Measurements from ENCODE around the gene LCN6.
A peak's percentile ranks its signal among the peaks of the same experiment; 100 is the strongest.

The LCN6 gene

DNA sequence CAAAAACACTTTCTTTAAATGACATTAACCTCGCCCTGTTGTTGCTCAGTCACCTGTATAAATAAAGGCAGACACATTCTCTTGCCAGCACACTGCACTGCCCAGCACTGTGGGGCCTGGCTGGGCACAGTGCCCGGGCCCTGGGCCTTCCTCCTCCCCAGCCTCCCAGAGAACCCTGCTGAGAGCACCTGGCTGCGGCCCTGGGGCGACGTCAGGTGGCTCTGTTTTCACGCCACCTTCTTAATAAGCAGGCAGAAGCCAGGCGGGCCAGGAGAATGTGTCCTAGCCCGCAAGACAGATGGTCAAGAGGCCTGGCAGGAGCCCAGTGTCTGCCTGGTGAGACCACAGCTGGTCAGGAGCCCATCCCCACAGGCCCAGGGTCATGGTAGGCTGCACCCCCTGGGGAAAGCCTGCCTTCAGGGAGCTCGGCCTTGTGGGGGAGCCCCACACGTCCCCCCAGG is 52.9 kb downstream of the LCN6 start:
- in situ Hi-C loops (cut with MboI; ENCODE audit: low pct_unique_long_range_greater_than_20kb, low sequenced_read_pairs, unreplicated experiment): no loop called here

DNA sequence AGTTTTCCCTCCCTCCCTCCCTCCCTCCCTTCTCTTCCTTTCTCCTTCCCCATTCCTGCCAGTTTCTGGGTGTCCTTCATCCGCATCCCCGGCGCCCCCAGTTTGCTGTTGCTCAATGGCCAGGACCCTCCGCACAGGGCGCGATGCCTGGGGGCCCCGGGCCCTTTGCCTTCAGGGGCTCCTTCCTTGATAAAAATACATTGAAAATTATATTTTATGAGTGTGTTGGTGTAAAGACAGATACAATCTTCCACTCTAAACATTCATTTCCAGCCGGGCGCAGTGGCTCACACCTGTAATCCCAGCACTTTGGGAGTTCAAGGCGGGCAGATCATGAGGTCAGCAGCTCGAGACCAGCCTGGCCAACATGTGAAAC is 53.5 kb downstream of the LCN6 start:
- no peak for DNase-seq (ENCODE audit: low spot score)
- TF ChIP-seq, protein P1, sequence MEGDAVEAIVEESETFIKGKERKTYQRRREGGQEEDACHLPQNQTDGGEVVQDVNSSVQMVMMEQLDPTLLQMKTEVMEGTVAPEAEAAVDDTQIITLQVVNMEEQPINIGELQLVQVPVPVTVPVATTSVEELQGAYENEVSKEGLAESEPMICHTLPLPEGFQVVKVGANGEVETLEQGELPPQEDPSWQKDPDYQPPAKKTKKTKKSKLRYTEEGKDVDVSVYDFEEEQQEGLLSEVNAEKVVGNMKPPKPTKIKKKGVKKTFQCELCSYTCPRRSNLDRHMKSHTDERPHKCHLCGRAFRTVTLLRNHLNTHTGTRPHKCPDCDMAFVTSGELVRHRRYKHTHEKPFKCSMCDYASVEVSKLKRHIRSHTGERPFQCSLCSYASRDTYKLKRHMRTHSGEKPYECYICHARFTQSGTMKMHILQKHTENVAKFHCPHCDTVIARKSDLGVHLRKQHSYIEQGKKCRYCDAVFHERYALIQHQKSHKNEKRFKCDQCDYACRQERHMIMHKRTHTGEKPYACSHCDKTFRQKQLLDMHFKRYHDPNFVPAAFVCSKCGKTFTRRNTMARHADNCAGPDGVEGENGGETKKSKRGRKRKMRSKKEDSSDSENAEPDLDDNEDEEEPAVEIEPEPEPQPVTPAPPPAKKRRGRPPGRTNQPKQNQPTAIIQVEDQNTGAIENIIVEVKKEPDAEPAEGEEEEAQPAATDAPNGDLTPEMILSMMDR (IDR thresholded peaks at IDR 0.05; ENCODE audit: extremely low read depth, insufficient read depth, missing control alignments): no peak
- in situ Hi-C loops (cut with MboI; ENCODE audit: low pct_unique_long_range_greater_than_20kb, low sequenced_read_pairs, unreplicated experiment): no loop called here

More for the DNA sequence above, 52.9 kb downstream of the LCN6 start:
- TF ChIP-seq, protein P1 (IDR thresholded peaks at IDR 0.05; ENCODE audit: extremely low read depth, insufficient read depth, missing control alignments): no peak
- no peak for DNase-seq (ENCODE audit: low spot score)

DNA sequence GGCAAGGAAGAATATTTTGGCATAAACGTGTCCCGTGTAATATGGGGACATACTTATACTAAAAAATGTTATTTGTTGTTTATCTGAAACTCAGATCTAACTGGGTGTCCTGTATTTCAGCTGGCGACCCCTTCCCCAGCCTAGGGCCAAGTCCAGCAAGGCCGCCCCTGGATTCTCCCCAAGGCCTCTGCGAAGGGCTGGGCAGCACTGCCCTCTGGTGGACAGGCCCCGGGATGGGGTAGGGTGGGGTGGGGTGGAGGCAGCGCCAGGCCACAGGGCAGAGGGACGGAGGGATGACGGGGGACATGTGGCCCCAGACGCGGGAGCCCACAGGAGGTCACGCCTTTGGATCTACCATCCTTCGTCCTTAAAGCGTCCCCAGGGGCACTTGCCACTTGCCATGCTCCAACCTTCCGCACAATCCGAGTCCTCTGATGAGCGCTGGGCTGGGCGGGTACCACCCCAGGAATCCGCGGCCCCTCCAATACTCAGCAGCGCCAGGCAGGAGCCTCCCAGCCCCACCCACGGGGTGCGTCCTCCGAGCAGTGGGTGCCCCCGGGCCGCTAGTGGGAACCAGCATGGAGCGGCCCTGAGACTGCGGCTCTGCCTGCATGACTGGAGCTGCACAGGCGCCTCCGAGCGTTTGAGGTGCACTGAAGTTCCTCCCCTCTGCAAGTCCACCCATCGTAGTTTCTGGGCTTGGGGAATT is 54.0 kb downstream of the LCN6 start:
- TF ChIP-seq, protein P1 (IDR thresholded peaks at IDR 0.05; ENCODE audit: extremely low read depth, insufficient read depth, missing control alignments): peak; percentile 67
- in situ Hi-C loops (cut with MboI; ENCODE audit: low pct_unique_long_range_greater_than_20kb, low sequenced_read_pairs, unreplicated experiment): no loop called here
- DNase-seq (ENCODE audit: low spot score): peak; percentile 78
